Measurements from ENCODE around the gene ADIPOR2.

ADIPOR2 gene

GRCh38 chr12:1830401-1830845 lies 139.6 kb downstream of the ADIPOR2 start:
- no peak for DNase-seq (ENCODE audit: low read depth)
- H3K4me3 ChIP-seq (ENCODE audit: low read length) = no peak overlapping the region
- TF ChIP-seq CTCF (conservative IDR thresholded peaks at IDR 0.05; ENCODE audit: low read depth, low read length) = no peak

- TF ChIP-seq CTCF (conservative IDR thresholded peaks at IDR 0.05; ENCODE audit: low read depth, low read length) = no peak
- no peak overlapping the region for H3K4me3 ChIP-seq (ENCODE audit: low read length)
- peak; percentile 22 for DNase-seq (ENCODE audit: low read depth)
Observed at GRCh38 chr12:1830981-1831963, 140.4 kb downstream of the ADIPOR2 start.

GRCh38 chr12:1832801-1833595 lies 142.1 kb downstream of the ADIPOR2 start:
- no peak for DNase-seq (ENCODE audit: low read depth)
- TF ChIP-seq CTCF (conservative IDR thresholded peaks at IDR 0.05; ENCODE audit: low read depth, low read length) = no peak
- no peak overlapping the region for H3K4me3 ChIP-seq (ENCODE audit: low read length)

- no peak for TF ChIP-seq CTCF (conservative IDR thresholded peaks at IDR 0.05; ENCODE audit: low read depth, low read length)
Observed at GRCh38 chr12:1833596-1834028, 142.7 kb downstream of the ADIPOR2 start.

GRCh38 chr12:1834186-1834925 lies 143.5 kb downstream of the ADIPOR2 start:
- no peak for DNase-seq (ENCODE audit: low read depth)
- H3K4me3 ChIP-seq (ENCODE audit: low read length) = no peak overlapping the region
- TF ChIP-seq CTCF (conservative IDR thresholded peaks at IDR 0.05; ENCODE audit: low read depth, low read length) = no peak

More at GRCh38 chr12:1833596-1834028, 142.7 kb downstream of the ADIPOR2 start:
- DNase-seq (ENCODE audit: low read depth) = no peak
- no peak overlapping the region for H3K4me3 ChIP-seq (ENCODE audit: low read length)

- DNase-seq (ENCODE audit: low read depth) = no peak
- no peak for TF ChIP-seq CTCF (conservative IDR thresholded peaks at IDR 0.05; ENCODE audit: low read depth, low read length)
- no peak overlapping the region for H3K4me3 ChIP-seq (ENCODE audit: low read length)
Observed at GRCh38 chr12:1835211-1836131, 144.6 kb downstream of the ADIPOR2 start.
